IMR-90 (cell line): ENCODE data around the gene RNF38. TPM values are rescaled to one million over a fixed set of nuclear protein-coding genes. Genes with fewer than 3 reads are reported as not detected.

ENCODE experiments used
- ATAC-seq: fragments of 200-7000 bp; cut with Tn5 transposase; 2 replicates; pipeline ENCODE4 v1.9.1; 2020; ENCODE audit warnings: low read depth, mild to moderate bottlenecking, moderate library complexity
- BruUV-seq: library from RNA; stranded (reverse); fragments of 400-500 nt; replicated peaks from 2 replicates; lab custom pipeline; 2021; lab: Mats Ljungman, UMichigan
- CTCF ChIA-PET: fragments of 300-600 bp; formaldehyde crosslinking; extraction: SDS; loops from one replicate; lab custom pipeline; 2021; ENCODE audit warnings: antibody characterized with exemption; lab: Yijun Ruan, JAX
- POLR2A ChIA-PET: fragments of 300-600 bp; sonication (Branson Sonifier 250); formaldehyde crosslinking; loops from one replicate; lab custom pipeline; 2022; ENCODE audit warnings: antibody characterized with exemption; ENCODE audit not compliant: unreplicated experiment; lab: Charles Lee
- DNase-seq: peaks from one replicate; pipeline ENCODE4 v3.0.0; 2013
- H2AFZ ChIP-seq: replicated peaks from 2 replicates; pipeline ENCODE3; 2013; ENCODE audit warnings: low read length, mild to moderate bottlenecking; ENCODE audit not compliant: poor library complexity
- H2AK5ac ChIP-seq: 2 replicates; pipeline ENCODE4 v1.6.1; 2013; ENCODE audit warnings: low read depth, low read length, inconsistent platforms
- H2AK9ac ChIP-seq: replicated peaks from 2 replicates; pipeline ENCODE3; 2013; ENCODE audit warnings: mild to moderate bottlenecking, low read depth, low read length, moderate library complexity; ENCODE audit not compliant: poor library complexity
- H2BK120ac ChIP-seq: 2 replicates; pipeline ENCODE4 v1.6.1; 2013; ENCODE audit warnings: low read depth, low read length, inconsistent platforms
- H2BK15ac ChIP-seq: 3 replicates; pipeline ENCODE4 v1.6.1; 2013; ENCODE audit warnings: low read depth, low read length, inconsistent platforms
- H2BK20ac ChIP-seq: 2 replicates; pipeline ENCODE4 v1.6.1; 2013; ENCODE audit warnings: low read depth, mild to moderate bottlenecking, inconsistent platforms, low read length, moderate library complexity
- H2BK5ac ChIP-seq: 2 replicates; pipeline ENCODE4 v1.6.1; 2013; ENCODE audit warnings: mild to moderate bottlenecking, low read depth, low read length, inconsistent platforms; ENCODE audit not compliant: poor library complexity, severe bottlenecking
- H3K14ac ChIP-seq: replicated peaks from 2 replicates; pipeline ENCODE4 v1.6.1; 2013; ENCODE audit warnings: low read depth, low read length, inconsistent platforms
- H3K18ac ChIP-seq: 2 replicates; pipeline ENCODE4 v1.6.1; 2013; ENCODE audit warnings: low read depth, low read length, control low read depth
- H3K23ac ChIP-seq: 2 replicates; pipeline ENCODE4 v1.6.1; 2013; ENCODE audit warnings: low read depth, low read length, inconsistent platforms
- H3K27ac ChIP-seq: 2 replicates; pipeline ENCODE4 v1.5.1; 2013; ENCODE audit warnings: mild to moderate bottlenecking, control low read depth, low read length; ENCODE audit not compliant: insufficient read depth
- H3K27me3 ChIP-seq: 2 replicates; pipeline ENCODE4 v1.6.1; 2013; ENCODE audit warnings: low read length; ENCODE audit not compliant: control insufficient read depth, insufficient read depth
- H3K36me3 ChIP-seq: 2 replicates; pipeline ENCODE4 v1.6.1; 2013; ENCODE audit warnings: low read length, mixed read lengths; ENCODE audit not compliant: control insufficient read depth, insufficient read depth
- H3K4ac ChIP-seq: 2 replicates; pipeline ENCODE4 v1.6.1; 2013; ENCODE audit warnings: low read depth, low read length, inconsistent platforms
- H3K4me1 ChIP-seq: 2 replicates; pipeline ENCODE4 v1.6.1; 2013; ENCODE audit warnings: low read length, mixed read lengths; ENCODE audit not compliant: control insufficient read depth, insufficient read depth
- H3K4me2 ChIP-seq: 2 replicates; pipeline ENCODE4 v1.6.1; 2013; ENCODE audit warnings: low read depth, mild to moderate bottlenecking, control low read depth, low read length, moderate library complexity
- H3K4me3 ChIP-seq: 2 replicates; pipeline ENCODE4 v1.5.1; 2013; ENCODE audit warnings: low read depth, mild to moderate bottlenecking, control low read depth, low read length, moderate library complexity; ENCODE audit not compliant: insufficient read depth
- H3K56ac ChIP-seq: 2 replicates; pipeline ENCODE4 v1.6.1; 2013; ENCODE audit warnings: low read length, inconsistent platforms; ENCODE audit not compliant: insufficient read depth; ENCODE audit errors: extremely low read depth
- H3K79me1 ChIP-seq, 2 experiments: 2 replicates each; pipeline ENCODE4 v1.6.1; 2013; ENCODE audit warnings: low read length in 2 of 2, inconsistent platforms in 1 of 2, low read depth in 1 of 2
- H3K9ac ChIP-seq: 2 replicates; pipeline ENCODE4 v1.6.1; 2013; ENCODE audit warnings: low read depth, low read length, control low read depth
- H3K9me1 ChIP-seq: 2 replicates; pipeline ENCODE4 v1.6.1; 2013; ENCODE audit warnings: low read length, inconsistent platforms; ENCODE audit not compliant: insufficient read depth
- H3K9me3 ChIP-seq: 2 replicates; pipeline ENCODE4 v1.6.1; 2013; ENCODE audit warnings: low read length; ENCODE audit not compliant: control insufficient read depth, insufficient read depth
- H4K20me1 ChIP-seq: 2 replicates; pipeline ENCODE4 v1.6.1; 2013; ENCODE audit warnings: low read length, inconsistent platforms; ENCODE audit not compliant: insufficient read depth
- H4K5ac ChIP-seq: 2 replicates; pipeline ENCODE4 v1.6.1; 2013; ENCODE audit warnings: mild to moderate bottlenecking, low read depth, low read length, control low read depth
- H4K8ac ChIP-seq, 2 experiments: 2 replicates each; pipeline ENCODE4 v1.6.1; 2013; ENCODE audit warnings: low read depth in 2 of 2, low read length in 2 of 2, control low read depth in 1 of 2, inconsistent platforms in 1 of 2
- H4K91ac ChIP-seq: 2 replicates; pipeline ENCODE4 v1.6.1; 2013; ENCODE audit warnings: low read depth, low read length, inconsistent platforms; ENCODE audit not compliant: insufficient read depth
- BHLHE40 ChIP-seq: fragments of 150-350 bp; IDR thresholded peaks from 2 replicates; pipeline ENCODE4 v1.6.1; 2016; ENCODE audit warnings: mild to moderate bottlenecking, low read depth, low read length
- CEBPB ChIP-seq: IDR thresholded peaks from 2 replicates; pipeline ENCODE4 v1.6.1; 2012; ENCODE audit warnings: low read depth, low read length, improper control_type of control experiment
- CHD1 ChIP-seq: IDR thresholded peaks from 2 replicates; pipeline ENCODE4 v1.6.1; 2012; ENCODE audit warnings: low read depth, low read length, improper control_type of control experiment
- CTCF ChIP-seq: conservative IDR thresholded peaks from 2 replicates; pipeline ENCODE4 v1.5.1; 2012; ENCODE audit warnings: mild to moderate bottlenecking, low read depth, low read length, improper control_type of control experiment
- MAFK ChIP-seq: IDR thresholded peaks from 2 replicates; pipeline ENCODE4 v1.6.1; 2012; ENCODE audit warnings: low read depth, low read length, improper control_type of control experiment
- MAZ ChIP-seq: IDR thresholded peaks from 2 replicates; pipeline ENCODE4 v1.6.1; 2012; ENCODE audit warnings: low read depth, mild to moderate bottlenecking, low read length, improper control_type of control experiment, moderate library complexity, borderline replicate concordance
- MXI1 ChIP-seq: IDR thresholded peaks from 2 replicates; pipeline ENCODE4 v1.6.1; 2012; ENCODE audit warnings: low read depth, mild to moderate bottlenecking, low read length, moderate library complexity, borderline replicate concordance
- NFE2L2 ChIP-seq: fragments of 150-350 bp; IDR thresholded peaks from 2 replicates; pipeline ENCODE4 v1.6.1; 2016; ENCODE audit warnings: low read depth, mild to moderate bottlenecking, low read length
- RAD21 ChIP-seq: IDR thresholded peaks from 2 replicates; pipeline ENCODE4 v1.6.1; 2012; ENCODE audit warnings: low read length, improper control_type of control experiment
- RCOR1 ChIP-seq: IDR thresholded peaks from 2 replicates; pipeline ENCODE4 v1.6.1; 2012; ENCODE audit warnings: mild to moderate bottlenecking, low read length, improper control_type of control experiment; ENCODE audit not compliant: insufficient replicate concordance
- USF2 ChIP-seq: fragments of 150-350 bp; IDR thresholded peaks from 2 replicates; pipeline ENCODE4 v1.6.1; 2017; ENCODE audit warnings: mild to moderate bottlenecking, antibody characterized with exemption, low read length, low read depth
- WGBS, 2 experiments: methylation state at CpG; one replicate each; pipeline versions ENCODE4 v1.1.5 to v1.1.7; 2013; ENCODE audit warnings: missing lambda C conversion rate in 2 of 2; ENCODE audit not compliant: insufficient read length in 1 of 2; ENCODE audit errors: extremely low coverage in 2 of 2; 5-methylcytosine and 5-hydroxymethylcytosine counted together
- dilution Hi-C: fragments of 300-500 bp; cut with HindIII; formaldehyde crosslinking; loops from one replicate; pipeline ENCODE4 v1.14.3; 2018; ENCODE audit warnings: low sequenced_read_pairs; ENCODE audit not compliant: unreplicated experiment
- in situ Hi-C: fragments of 300-500 bp; cut with MboI; formaldehyde crosslinking; loops from 3 replicates; pipeline ENCODE4 v1.14.3; 2019; ENCODE audit warnings: low sequenced_read_pairs, inconsistent platforms, mixed read lengths
- intact Hi-C: fragments of 100-400 bp; cut with micrococcal nuclease; formaldehyde crosslinking; loops from 2 replicates; pipeline ENCODE4 v1.10.0; 2022
- polyA plus RNA-seq, 3 experiments: library from polyadenylated mRNA; depleted of rRNA; stranded (reverse); fragments of >200 nt; gene quantifications; 2 replicates each; pipeline ENCODE4 v1.2.3, GENCODE V29; 2012; ENCODE audit warnings: low replicate concordance in 1 of 3
- total RNA-seq: library from RNA; depleted of rRNA; stranded (reverse); fragments of >200 nt; gene quantifications from 2 replicates; pipeline ENCODE4 v1.2.3, GENCODE V29; 2012

The RNF38 gene
- total and polyA plus RNA-seq, 2 of the 4 experiments (the other 2 are of a cell fraction): 8.8 to 11.2 TPM

GRCh38 chr9:36290996-36291395 is 109.1 kb downstream of the RNF38 start:
- no peak overlapping the region for H3K23ac ChIP-seq
- no peaks in the 10 kb centered on the region for H3K79me1 ChIP-seq
- no peak overlapping the region for H2BK15ac ChIP-seq
- WGBS, 2 experiments: no CpG with 5 or more reads among the region's 3 CpGs
- no TSS peak for BruUV-seq
- H2BK120ac ChIP-seq: no peak overlapping the region
- DNase-seq: no peak
- no peak overlapping the region for H4K5ac ChIP-seq
- ChIA-PET POLR2A (no interaction called here), CTCF (no interaction called here)
- no peaks in the 10 kb centered on the region for H3K27me3 ChIP-seq
- no peak for ATAC-seq
- no peak overlapping the region for H2AFZ ChIP-seq
- dilution Hi-C loops (no loop called here), in situ Hi-C loops (no loop called here), intact Hi-C loops (no loop called here)
- H3K36me3 ChIP-seq: no peaks in the 10 kb centered on the region
- no peak overlapping the region for H4K8ac ChIP-seq
- H3K4me1 ChIP-seq: no peaks in the 10 kb centered on the region
- no peak overlapping the region for H3K4me2 ChIP-seq
- no peak overlapping the region for H3K27ac ChIP-seq
- H3K9me3 ChIP-seq: no peaks in the 10 kb centered on the region
- H2BK5ac ChIP-seq: no peak overlapping the region
- no peak overlapping the region for H3K56ac ChIP-seq
- no peaks in the 10 kb centered on the region for H3K9me1 ChIP-seq
- TF ChIP-seq RCOR1 (no peak), MAZ (no peak), CTCF (no peak), USF2 (no peak), MXI1 (no peak), BHLHE40 (no peak), MAFK (no peak), NFE2L2 (no peak), RAD21 (no peak), CEBPB (no peak), CHD1 (no peak)
- no peak overlapping the region for H3K9ac ChIP-seq
- no peak overlapping the region for H2AK5ac ChIP-seq
- no peak overlapping the region for H4K91ac ChIP-seq
- H3K4me3 ChIP-seq: no peak overlapping the region
- H3K18ac ChIP-seq: no peak overlapping the region
- H3K14ac ChIP-seq: no peak overlapping the region
- H2BK20ac ChIP-seq: no peak overlapping the region
- H2AK9ac ChIP-seq: no peak overlapping the region
- H4K20me1 ChIP-seq: no peaks in the 10 kb centered on the region
- H3K4ac ChIP-seq: no peak overlapping the region
